GM12878 (cell line): Measurements from ENCODE around the gene SMARCAL1. TPM values are rescaled to one million over a fixed set of nuclear protein-coding genes. Genes with fewer than 3 reads are reported as not detected.

Experiments
- ATAC-seq: fragments of 200-7000 bp; cut with Tn5 transposase; 3 replicates; pipeline ENCODE4 v1.9.1; 2020; ENCODE audit warnings: mild to moderate bottlenecking, moderate library complexity
- BruUV-seq: library from RNA; stranded (reverse); fragments of 400-500 nt; replicated peaks from 2 replicates; lab custom pipeline; 2021; lab: Mats Ljungman, UMichigan
- CTCF ChIA-PET: fragments of 300-600 bp; sonication (Branson Sonifier 250); formaldehyde crosslinking; extraction: SDS; loops from one replicate; lab custom pipeline; 2021; ENCODE audit warnings: inconsistent platforms; lab: Yijun Ruan, JAX
- POLR2A ChIA-PET: fragments of 350-600 bp; formaldehyde crosslinking; extraction: SDS; loops from one replicate; lab custom pipeline; 2021; ENCODE audit warnings: inconsistent platforms; lab: Charles Lee
- RAD21 ChIA-PET: fragments of 300-600 bp; sonication (Branson Sonifier 250); formaldehyde crosslinking; loops from one replicate; lab custom pipeline; 2023; ENCODE audit warnings: antibody characterized with exemption; ENCODE audit not compliant: unreplicated experiment; lab: Charles Lee
- SMC1A ChIA-PET: fragments of 300-600 bp; sonication (Branson Sonifier 250); formaldehyde crosslinking; loops from one replicate; lab custom pipeline; 2023; ENCODE audit not compliant: unreplicated experiment, uncharacterized antibody; lab: Charles Lee
- DNase-seq: peaks from one replicate; pipeline ENCODE4 v3.0.0-alpha.2; 2011; ENCODE audit warnings: low read depth, low spot score
- FAIRE-seq: peaks from 3 replicates; lab custom pipeline; 2011; peaks lifted over from hg19 to GRCh38; lab: Jason Lieb, UNC
- H2AFZ ChIP-seq: 2 replicates; pipeline ENCODE4 v1.6.0; 2011; ENCODE audit warnings: low read depth, low read length, control low read depth; ENCODE audit not compliant: control insufficient read depth
- H3K27ac ChIP-seq: 2 replicates; pipeline ENCODE4 v1.5.1; 2011; ENCODE audit warnings: control low read depth; ENCODE audit not compliant: control insufficient read depth, insufficient read depth
- H3K27me3 ChIP-seq, 2 experiments: replicated peaks in 1 of 2; 2 replicates each; pipeline versions ENCODE4 v1.6.0 to v1.6.1; 2011; ENCODE audit warnings: low read length in 1 of 2; ENCODE audit not compliant: control insufficient read depth in 2 of 2, insufficient read depth in 2 of 2
- H3K36me3 ChIP-seq, 2 experiments: 2 replicates each; pipeline ENCODE4 v1.5.1; 2011; ENCODE audit warnings: low read length in 1 of 2; ENCODE audit not compliant: control insufficient read depth in 2 of 2, insufficient read depth in 2 of 2
- H3K4me1 ChIP-seq: 2 replicates; pipeline ENCODE4 v1.6.1; 2011; ENCODE audit warnings: mild to moderate bottlenecking, low read length, moderate library complexity, mixed read lengths; ENCODE audit not compliant: control insufficient read depth, insufficient read depth
- H3K4me2 ChIP-seq: 2 replicates; pipeline ENCODE4 v1.6.0; 2011; ENCODE audit warnings: control low read depth; ENCODE audit not compliant: control insufficient read depth, insufficient read depth
- H3K4me3 ChIP-seq: fragments of 200-600 bp; sonication (generic); 2 replicates; pipeline ENCODE4 v1.5.1; 2016
- H3K79me2 ChIP-seq: 2 replicates; pipeline ENCODE4 v1.6.0; 2011; ENCODE audit warnings: low read length; ENCODE audit not compliant: control insufficient read depth, insufficient read depth
- H3K9ac ChIP-seq: 2 replicates; pipeline ENCODE4 v1.8.0; 2011; ENCODE audit warnings: low read length, control low read depth, mixed read lengths; ENCODE audit not compliant: control insufficient read depth, insufficient read depth
- H3K9me3 ChIP-seq: replicated peaks from 3 replicates; pipeline ENCODE4 v1.5.1; 2011; ENCODE audit warnings: mild to moderate bottlenecking, low read length; ENCODE audit not compliant: control insufficient read depth, insufficient read depth
- H4K20me1 ChIP-seq: 2 replicates; pipeline ENCODE4 v1.6.0; 2011; ENCODE audit not compliant: control insufficient read depth, insufficient read depth
- BHLHE40 ChIP-seq, 2 experiments: fragments of 450-650 bp in 1 of 2; IDR thresholded peaks; 2 replicates each; pipeline ENCODE4 v1.6.1; 2011 to 2017; ENCODE audit warnings: low read depth in 2 of 2, borderline replicate concordance in 1 of 2, improper control_type of control experiment in 1 of 2, low read length in 1 of 2, mild to moderate bottlenecking in 1 of 2
- CBFB ChIP-seq: IDR thresholded peaks from 2 replicates; pipeline ENCODE4 v1.6.1; 2016; ENCODE audit warnings: antibody characterized with exemption, low read depth
- CBX5 ChIP-seq: sonication (generic); IDR thresholded peaks from 2 replicates; pipeline ENCODE4 v1.6.1; 2016; ENCODE audit warnings: low read depth, moderate library complexity, mild to moderate bottlenecking, inconsistent platforms
- CHD4 ChIP-seq: fragments of 200-600 bp; sonication (generic); IDR thresholded peaks from 2 replicates; pipeline ENCODE4 v1.6.1; 2016; ENCODE audit warnings: mild to moderate bottlenecking
- GATAD2B ChIP-seq: fragments of 450-650 bp; conservative IDR thresholded peaks from 2 replicates; pipeline ENCODE4 v1.6.1; 2017; ENCODE audit warnings: low read depth, mild to moderate bottlenecking, moderate library complexity
- IRF3 ChIP-seq: fragments of 450-650 bp; IDR thresholded peaks from 2 replicates; pipeline ENCODE4 v1.6.1; 2014; ENCODE audit warnings: mild to moderate bottlenecking
- IRF5 ChIP-seq: fragments of 450-650 bp; IDR thresholded peaks from 2 replicates; pipeline ENCODE4 v1.6.1; 2017; ENCODE audit warnings: borderline replicate concordance
- KLF5 ChIP-seq: fragments of 450-650 bp; IDR thresholded peaks from 2 replicates; pipeline ENCODE4 v1.6.1; 2014; ENCODE audit warnings: mild to moderate bottlenecking; ENCODE audit not compliant: partially characterized antibody
- MAX ChIP-seq: IDR thresholded peaks from 2 replicates; pipeline ENCODE4 v1.6.1; 2012; ENCODE audit warnings: low read depth, low read length, improper control_type of control experiment
- MLLT1 ChIP-seq: fragments of 450-650 bp; IDR thresholded peaks from 2 replicates; pipeline ENCODE4 v1.6.1; 2016; ENCODE audit warnings: mild to moderate bottlenecking
- MTA3 ChIP-seq: IDR thresholded peaks from 2 replicates; pipeline ENCODE4 v1.6.1; 2012; ENCODE audit warnings: low read length, inconsistent platforms, borderline replicate concordance
- MYB ChIP-seq: fragments of 150-350 bp; IDR thresholded peaks from 2 replicates; pipeline ENCODE4 v1.6.1; 2014; ENCODE audit warnings: mild to moderate bottlenecking, low read depth, low read length, borderline replicate concordance
- NFYB ChIP-seq: IDR thresholded peaks from 2 replicates; pipeline ENCODE4 v1.6.1; 2011; ENCODE audit warnings: low read depth, mild to moderate bottlenecking, low read length, improper control_type of control experiment, moderate library complexity; ENCODE audit not compliant: insufficient read depth
- SIX5 ChIP-seq: IDR thresholded peaks from 2 replicates; pipeline ENCODE4 v1.6.1; 2011; ENCODE audit warnings: mild to moderate bottlenecking, low read depth, low read length, moderate library complexity; ENCODE audit not compliant: severe bottlenecking
- SMC3 ChIP-seq: IDR thresholded peaks from 2 replicates; pipeline ENCODE4 v1.6.1; 2011; ENCODE audit warnings: low read length, improper control_type of control experiment, borderline replicate concordance
- STAT1 ChIP-seq: fragments of 450-650 bp; conservative IDR thresholded peaks from 2 replicates; pipeline ENCODE4 v1.6.1; 2014; ENCODE audit warnings: antibody characterized with exemption, mild to moderate bottlenecking
- TCF12 ChIP-seq: IDR thresholded peaks from 2 replicates; pipeline ENCODE4 v1.6.1; 2011; ENCODE audit warnings: low read depth, mild to moderate bottlenecking, low read length
- USF1 ChIP-seq: IDR thresholded peaks from 2 replicates; pipeline ENCODE4 v1.6.1; 2011; ENCODE audit warnings: borderline replicate concordance, low read depth, mild to moderate bottlenecking, moderate library complexity, mixed read lengths, low read length; ENCODE audit not compliant: insufficient read depth; ENCODE audit errors: extremely low read length
- ZNF207 ChIP-seq: fragments of 450-650 bp; IDR thresholded peaks from 2 replicates; pipeline ENCODE4 v1.6.1; 2014; ENCODE audit warnings: antibody characterized with exemption, mild to moderate bottlenecking, borderline replicate concordance
- WGBS: methylation state at CpG from one replicate; pipeline ENCODE4 v1.1.6; 2016; ENCODE audit warnings: low lambda C conversion rate; ENCODE audit not compliant: insufficient replicate concordance, insufficient coverage; ENCODE audit errors: missing lambda C conversion rate; 5-methylcytosine and 5-hydroxymethylcytosine counted together
- in situ Hi-C: fragments of 300-500 bp; cut with MboI; formaldehyde crosslinking; loops from 9 replicates; pipeline ENCODE4 v1.14.3; 2018; ENCODE audit warnings: mixed read lengths
- intact Hi-C: fragments of 100-400 bp; cut with micrococcal nuclease; formaldehyde crosslinking; loops from one replicate; pipeline ENCODE4 v1.14.2; 2022; ENCODE audit not compliant: unreplicated experiment
- polyA plus RNA-seq, 11 experiments: library from polyadenylated mRNA; depleted of rRNA in 4 of 11; unstranded in 6 of 11; stranded (reverse) in 5 of 11; fragments of >200 nt; fragmentation: Nextera tagmentation in 4 of 11; fragmentation: Illumina TruSeq in 1 of 11; extraction: Ambion mirVana in 4 of 11; extraction: Trizol in 1 of 11; gene quantifications; 1 replicate in 1 of 11; 2 replicates in 10 of 11; pipeline versions ENCODE4 v1.2.1 to v1.2.3, GENCODE V29; 2011 to 2016; ENCODE audit warnings: inconsistent platforms in 2 of 11, missing spikeins in 2 of 11, low read depth in 1 of 11
- total RNA-seq, 4 experiments: library from RNA; depleted of rRNA in 3 of 4; stranded (reverse); fragments of >200 nt in 3 of 4; fragmentation: Illumina TruSeq in 1 of 4; extraction: Trizol in 1 of 4; gene quantifications; 2 replicates each; pipeline versions ENCODE4 v1.2.1 to v1.2.3, GENCODE V29; 2013 to 2021

Gene SMARCAL1
- total and polyA plus RNA-seq, 10 of the 15 experiments (the other 5 are each of a cell fraction or from before 2014, with no cell fraction given), result 10.8 to 32.9 (median 21.8) TPM

GRCh38 chr2:216485237-216485636, 73.0 kb downstream of the SMARCAL1 start (continued):
- no peak for TF ChIP-seq IRF5
- no peak for TF ChIP-seq SMC3
- TF ChIP-seq CBFB, result no peak
- TF ChIP-seq MLLT1, result no peak
- no peak for TF ChIP-seq CHD4
- TF ChIP-seq NFYB, result no peak
- no peak for TF ChIP-seq MYB
- TF ChIP-seq, all 136 proteins: peak for 0

GRCh38 chr2:216485745-216486144, 73.5 kb downstream of the SMARCAL1 start:
- BruUV-seq, result no TSS peak
- Histone ChIP-seq H3K4me3 (no peak overlapping the region), H2AFZ (no peak overlapping the region), H3K27ac (no peak overlapping the region)
- no peak for FAIRE-seq
- in situ Hi-C loops, result no loop called here
- TF ChIP-seq KLF5 (no peak), MTA3 (no peak), ZNF207 (no peak), SIX5 (no peak), MYB (no peak), STAT1 (no peak), BHLHE40 (IDR thresholded peaks at IDR 0.05; ENCODE audit: borderline replicate concordance in 1 of 2, low read depth in 2 of 2, low read length in 1 of 2) (no peak), MAX (no peak), CBX5 (no peak), IRF3 (no peak), TCF12 (no peak), USF1 (no peak), GATAD2B (no peak)
- TF ChIP-seq, all 136 proteins: peak for 0
- H3K4me2 ChIP-seq, result no peak overlapping the region
- no peaks in the 10 kb centered on the region for H4K20me1 ChIP-seq
- no peak for DNase-seq
- ChIA-PET SMC1A (no interaction called here), RAD21 (no interaction called here), POLR2A (no interaction called here), CTCF (interaction anchor here (0.6 kb wide), 1 partner anchor 151 kb away, joined by 3 read pairs; no protein-coding TSS in a partner anchor)
- 65% methylated on average over 5 of the region's 5 CpGs for WGBS
- H3K36me3 ChIP-seq, result no peaks in the 10 kb centered on the region; a peak in 2 of 4 replicates
- intact Hi-C loops, result no loop called here
- H3K79me2 ChIP-seq, result no peaks in the 10 kb centered on the region
- no peaks in the 10 kb centered on the region for H3K27me3 ChIP-seq
- H3K9ac ChIP-seq, result no peak overlapping the region
- no peak for ATAC-seq
- no peaks in the 10 kb centered on the region for H3K4me1 ChIP-seq
- H3K9me3 ChIP-seq, result no peaks in the 10 kb centered on the region
